ENCODE measurements around the gene ATAD3B.
"Not testable (repeated sequence)": the region's sequence is repeated elsewhere in the genome, so short reads cannot be mapped to it uniquely, and the experiment has no call there.

DNA sequence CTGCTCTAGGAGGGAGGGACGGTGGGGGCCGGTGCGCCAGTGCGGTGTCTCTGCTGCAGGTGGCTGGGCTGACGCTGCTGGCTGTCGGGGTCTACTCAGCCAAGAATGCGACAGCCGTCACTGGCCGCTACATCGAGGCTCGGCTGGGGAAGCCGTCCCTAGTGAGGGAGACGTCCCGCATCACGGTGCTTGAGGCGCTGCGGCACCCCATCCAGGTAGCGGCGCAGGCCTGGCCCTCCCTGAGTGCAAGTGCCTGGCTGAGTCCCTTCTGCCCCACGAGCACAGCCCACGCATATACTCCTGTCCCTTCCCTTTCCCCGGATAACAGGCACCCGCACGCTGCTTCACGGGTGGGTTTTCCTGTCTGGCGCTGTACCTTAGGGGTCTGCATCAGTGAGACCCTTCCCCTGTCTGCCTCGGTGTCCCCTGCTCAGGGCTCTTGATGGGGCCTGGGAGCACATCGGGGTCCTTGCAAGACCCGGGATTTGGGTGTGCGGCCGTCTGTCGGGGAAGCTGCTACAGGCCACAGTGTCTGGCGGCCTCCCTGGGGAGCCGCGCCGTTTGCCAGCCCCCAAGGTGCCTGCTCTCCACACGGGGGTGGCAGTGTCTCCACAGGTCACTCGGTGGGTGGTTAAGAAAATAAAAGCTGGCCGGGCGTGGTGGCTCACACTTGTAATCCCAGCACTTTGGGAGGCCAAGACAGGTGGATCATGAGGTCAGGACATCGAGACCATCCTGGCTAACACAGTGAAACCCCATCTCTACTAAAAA, 17.1 kb upstream of the ATAD3B start:
- not testable (repeated sequence) for TF ChIP-seq PHF8 (CRISPR knock-in tag; IDR thresholded peaks at IDR 0.05); SP4 (CRISPR knock-in tag; IDR thresholded peaks at IDR 0.05); MYC (CRISPR knock-in tag; IDR thresholded peaks at IDR 0.05; ENCODE audit: borderline replicate concordance); ZNF124 (CRISPR knock-in tag; IDR thresholded peaks at IDR 0.05); FOXK2 (IDR thresholded peaks at IDR 0.05); RAD21 (CRISPR knock-in tag; IDR thresholded peaks at IDR 0.05); ZNF207 (IDR thresholded peaks at IDR 0.05; ENCODE audit: borderline replicate concordance); POLR2A (IDR thresholded peaks at IDR 0.05; ENCODE audit: insufficient read depth in 1 of 2, low read depth in 2 of 2, low read length in 2 of 2); FOXJ3 (CRISPR knock-in tag; IDR thresholded peaks at IDR 0.05; ENCODE audit: borderline replicate concordance)
- TF ChIP-seq, protein P1, sequence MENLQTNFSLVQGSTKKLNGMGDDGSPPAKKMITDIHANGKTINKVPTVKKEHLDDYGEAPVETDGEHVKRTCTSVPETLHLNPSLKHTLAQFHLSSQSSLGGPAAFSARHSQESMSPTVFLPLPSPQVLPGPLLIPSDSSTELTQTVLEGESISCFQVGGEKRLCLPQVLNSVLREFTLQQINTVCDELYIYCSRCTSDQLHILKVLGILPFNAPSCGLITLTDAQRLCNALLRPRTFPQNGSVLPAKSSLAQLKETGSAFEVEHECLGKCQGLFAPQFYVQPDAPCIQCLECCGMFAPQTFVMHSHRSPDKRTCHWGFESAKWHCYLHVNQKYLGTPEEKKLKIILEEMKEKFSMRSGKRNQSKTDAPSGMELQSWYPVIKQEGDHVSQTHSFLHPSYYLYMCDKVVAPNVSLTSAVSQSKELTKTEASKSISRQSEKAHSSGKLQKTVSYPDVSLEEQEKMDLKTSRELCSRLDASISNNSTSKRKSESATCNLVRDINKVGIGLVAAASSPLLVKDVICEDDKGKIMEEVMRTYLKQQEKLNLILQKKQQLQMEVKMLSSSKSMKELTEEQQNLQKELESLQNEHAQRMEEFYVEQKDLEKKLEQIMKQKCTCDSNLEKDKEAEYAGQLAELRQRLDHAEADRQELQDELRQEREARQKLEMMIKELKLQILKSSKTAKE (CRISPR knock-in tag; IDR thresholded peaks at IDR 0.05; ENCODE audit: borderline replicate concordance): not testable (repeated sequence)
- TF ChIP-seq, protein P2, sequence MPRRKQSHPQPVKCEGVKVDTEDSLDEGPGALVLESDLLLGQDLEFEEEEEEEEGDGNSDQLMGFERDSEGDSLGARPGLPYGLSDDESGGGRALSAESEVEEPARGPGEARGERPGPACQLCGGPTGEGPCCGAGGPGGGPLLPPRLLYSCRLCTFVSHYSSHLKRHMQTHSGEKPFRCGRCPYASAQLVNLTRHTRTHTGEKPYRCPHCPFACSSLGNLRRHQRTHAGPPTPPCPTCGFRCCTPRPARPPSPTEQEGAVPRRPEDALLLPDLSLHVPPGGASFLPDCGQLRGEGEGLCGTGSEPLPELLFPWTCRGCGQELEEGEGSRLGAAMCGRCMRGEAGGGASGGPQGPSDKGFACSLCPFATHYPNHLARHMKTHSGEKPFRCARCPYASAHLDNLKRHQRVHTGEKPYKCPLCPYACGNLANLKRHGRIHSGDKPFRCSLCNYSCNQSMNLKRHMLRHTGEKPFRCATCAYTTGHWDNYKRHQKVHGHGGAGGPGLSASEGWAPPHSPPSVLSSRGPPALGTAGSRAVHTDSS (CRISPR knock-in tag; conservative IDR thresholded peaks at IDR 0.05): not testable (repeated sequence)
- TF ChIP-seq, protein P3, sequence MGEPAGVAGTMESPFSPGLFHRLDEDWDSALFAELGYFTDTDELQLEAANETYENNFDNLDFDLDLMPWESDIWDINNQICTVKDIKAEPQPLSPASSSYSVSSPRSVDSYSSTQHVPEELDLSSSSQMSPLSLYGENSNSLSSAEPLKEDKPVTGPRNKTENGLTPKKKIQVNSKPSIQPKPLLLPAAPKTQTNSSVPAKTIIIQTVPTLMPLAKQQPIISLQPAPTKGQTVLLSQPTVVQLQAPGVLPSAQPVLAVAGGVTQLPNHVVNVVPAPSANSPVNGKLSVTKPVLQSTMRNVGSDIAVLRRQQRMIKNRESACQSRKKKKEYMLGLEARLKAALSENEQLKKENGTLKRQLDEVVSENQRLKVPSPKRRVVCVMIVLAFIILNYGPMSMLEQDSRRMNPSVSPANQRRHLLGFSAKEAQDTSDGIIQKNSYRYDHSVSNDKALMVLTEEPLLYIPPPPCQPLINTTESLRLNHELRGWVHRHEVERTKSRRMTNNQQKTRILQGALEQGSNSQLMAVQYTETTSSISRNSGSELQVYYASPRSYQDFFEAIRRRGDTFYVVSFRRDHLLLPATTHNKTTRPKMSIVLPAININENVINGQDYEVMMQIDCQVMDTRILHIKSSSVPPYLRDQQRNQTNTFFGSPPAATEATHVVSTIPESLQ (CRISPR knock-in tag; conservative IDR thresholded peaks at IDR 0.05): not testable (repeated sequence)
- TF ChIP-seq, protein P4, sequence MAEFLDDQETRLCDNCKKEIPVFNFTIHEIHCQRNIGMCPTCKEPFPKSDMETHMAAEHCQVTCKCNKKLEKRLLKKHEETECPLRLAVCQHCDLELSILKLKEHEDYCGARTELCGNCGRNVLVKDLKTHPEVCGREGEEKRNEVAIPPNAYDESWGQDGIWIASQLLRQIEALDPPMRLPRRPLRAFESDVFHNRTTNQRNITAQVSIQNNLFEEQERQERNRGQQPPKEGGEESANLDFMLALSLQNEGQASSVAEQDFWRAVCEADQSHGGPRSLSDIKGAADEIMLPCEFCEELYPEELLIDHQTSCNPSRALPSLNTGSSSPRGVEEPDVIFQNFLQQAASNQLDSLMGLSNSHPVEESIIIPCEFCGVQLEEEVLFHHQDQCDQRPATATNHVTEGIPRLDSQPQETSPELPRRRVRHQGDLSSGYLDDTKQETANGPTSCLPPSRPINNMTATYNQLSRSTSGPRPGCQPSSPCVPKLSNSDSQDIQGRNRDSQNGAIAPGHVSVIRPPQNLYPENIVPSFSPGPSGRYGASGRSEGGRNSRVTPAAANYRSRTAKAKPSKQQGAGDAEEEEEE (CRISPR knock-in tag; IDR thresholded peaks at IDR 0.05; ENCODE audit: borderline replicate concordance): not testable (repeated sequence)
- TF ChIP-seq, protein P5, sequence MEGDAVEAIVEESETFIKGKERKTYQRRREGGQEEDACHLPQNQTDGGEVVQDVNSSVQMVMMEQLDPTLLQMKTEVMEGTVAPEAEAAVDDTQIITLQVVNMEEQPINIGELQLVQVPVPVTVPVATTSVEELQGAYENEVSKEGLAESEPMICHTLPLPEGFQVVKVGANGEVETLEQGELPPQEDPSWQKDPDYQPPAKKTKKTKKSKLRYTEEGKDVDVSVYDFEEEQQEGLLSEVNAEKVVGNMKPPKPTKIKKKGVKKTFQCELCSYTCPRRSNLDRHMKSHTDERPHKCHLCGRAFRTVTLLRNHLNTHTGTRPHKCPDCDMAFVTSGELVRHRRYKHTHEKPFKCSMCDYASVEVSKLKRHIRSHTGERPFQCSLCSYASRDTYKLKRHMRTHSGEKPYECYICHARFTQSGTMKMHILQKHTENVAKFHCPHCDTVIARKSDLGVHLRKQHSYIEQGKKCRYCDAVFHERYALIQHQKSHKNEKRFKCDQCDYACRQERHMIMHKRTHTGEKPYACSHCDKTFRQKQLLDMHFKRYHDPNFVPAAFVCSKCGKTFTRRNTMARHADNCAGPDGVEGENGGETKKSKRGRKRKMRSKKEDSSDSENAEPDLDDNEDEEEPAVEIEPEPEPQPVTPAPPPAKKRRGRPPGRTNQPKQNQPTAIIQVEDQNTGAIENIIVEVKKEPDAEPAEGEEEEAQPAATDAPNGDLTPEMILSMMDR (CRISPR knock-in tag; IDR thresholded peaks at IDR 0.05): not testable (repeated sequence)
